GM19328 (cell line): ENCODE results near the gene CES3.

ENCODE experiments used
- ATAC-seq: cut with Tn5 transposase; IDR thresholded peaks from one replicate; pipeline ENCODE4 v1.9.1; 2021; ENCODE audit warnings: mild to moderate bottlenecking, moderate library complexity; ENCODE audit not compliant: unreplicated experiment

Gene CES3

DNA sequence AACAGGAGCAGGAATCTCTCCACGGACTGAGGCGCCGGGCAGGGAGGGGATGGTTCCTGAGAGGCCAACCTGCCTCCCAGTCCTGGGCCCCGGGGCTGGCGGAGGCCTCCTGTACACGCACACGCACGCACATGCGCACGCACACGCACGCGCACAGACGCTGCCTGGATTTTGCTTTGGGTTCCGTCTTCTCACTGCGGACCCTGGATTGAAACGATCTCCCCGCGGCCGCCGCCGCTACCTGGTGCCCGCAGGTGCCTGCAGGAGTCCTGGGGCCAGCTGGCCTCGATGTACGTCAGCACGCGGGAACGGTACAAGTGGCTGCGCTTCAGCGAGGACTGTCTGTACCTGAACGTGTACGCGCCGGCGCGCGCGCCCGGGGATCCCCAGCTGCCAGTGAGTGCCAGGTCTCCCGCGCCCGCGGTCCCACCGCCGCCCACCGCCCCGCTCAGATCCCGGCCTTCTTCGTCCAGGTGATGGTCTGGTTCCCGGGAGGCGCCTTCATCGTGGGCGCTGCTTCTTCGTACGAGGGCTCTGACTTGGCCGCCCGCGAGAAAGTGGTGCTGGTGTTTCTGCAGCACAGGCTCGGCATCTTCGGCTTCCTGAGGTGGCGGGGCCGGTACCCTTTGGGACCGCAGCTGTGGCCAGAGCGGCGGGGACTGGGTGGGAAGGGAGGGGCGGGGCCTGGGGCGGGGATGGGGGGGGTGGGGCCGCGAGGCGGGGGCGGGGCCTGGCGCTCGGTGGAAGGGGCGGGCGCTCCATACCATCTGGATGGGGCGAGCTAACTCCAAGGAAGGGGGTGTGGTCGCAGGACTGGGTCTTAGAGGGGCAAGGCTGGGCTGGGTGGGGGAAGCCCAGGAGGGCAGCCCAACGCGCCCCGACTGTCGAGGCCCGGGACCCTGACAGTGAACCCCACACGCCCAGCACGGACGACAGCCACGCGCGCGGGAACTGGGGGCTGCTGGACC, 39.6 kb downstream of the CES3 start:
- ATAC-seq, result no peak

- no peak for ATAC-seq
Measured at GRCh38 chr16:67001726-67002125, 40.7 kb downstream of the CES3 start.

DNA sequence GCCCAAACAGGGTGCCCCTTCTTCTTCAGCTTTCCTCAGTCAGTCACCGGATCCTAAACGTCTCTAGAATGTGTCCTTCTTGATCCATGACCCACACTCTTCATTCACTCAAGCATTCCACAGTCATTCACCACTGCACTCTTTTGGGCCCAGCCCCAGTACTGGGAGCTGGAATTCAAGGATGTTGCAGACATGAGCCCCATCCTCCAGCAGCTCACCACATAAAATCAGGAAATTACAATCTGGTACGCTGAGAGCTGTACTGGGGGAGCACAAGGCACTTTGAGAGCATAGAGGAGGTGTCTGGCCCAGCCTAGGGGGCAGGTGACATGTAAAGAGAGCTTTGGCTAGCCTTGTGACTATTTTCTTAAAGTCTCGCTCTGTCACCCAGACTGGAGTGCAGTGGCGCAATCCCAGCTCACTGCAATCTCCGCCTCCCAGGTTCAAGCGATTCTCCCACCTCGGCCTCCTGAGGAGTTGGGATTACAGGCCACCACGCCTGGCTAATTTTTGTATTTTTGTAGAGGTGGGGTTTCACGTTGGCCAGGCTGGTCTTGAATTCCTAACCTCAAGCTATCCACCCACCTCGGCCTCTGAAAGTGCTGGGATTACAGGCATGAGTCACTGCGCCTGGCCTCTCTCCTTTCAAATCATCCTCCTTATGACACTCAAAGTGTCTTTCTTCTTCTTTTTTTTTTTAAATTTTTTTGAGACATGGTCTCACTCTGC, 46.0 kb downstream of the CES3 start:
- ATAC-seq, result no peak

- ATAC-seq, result no peak
Measured at GRCh38 chr16:67009158-67009557, 48.1 kb downstream of the CES3 start.

- no peak for ATAC-seq
Measured at GRCh38 chr16:67011274-67011673, 50.2 kb downstream of the CES3 start.

DNA sequence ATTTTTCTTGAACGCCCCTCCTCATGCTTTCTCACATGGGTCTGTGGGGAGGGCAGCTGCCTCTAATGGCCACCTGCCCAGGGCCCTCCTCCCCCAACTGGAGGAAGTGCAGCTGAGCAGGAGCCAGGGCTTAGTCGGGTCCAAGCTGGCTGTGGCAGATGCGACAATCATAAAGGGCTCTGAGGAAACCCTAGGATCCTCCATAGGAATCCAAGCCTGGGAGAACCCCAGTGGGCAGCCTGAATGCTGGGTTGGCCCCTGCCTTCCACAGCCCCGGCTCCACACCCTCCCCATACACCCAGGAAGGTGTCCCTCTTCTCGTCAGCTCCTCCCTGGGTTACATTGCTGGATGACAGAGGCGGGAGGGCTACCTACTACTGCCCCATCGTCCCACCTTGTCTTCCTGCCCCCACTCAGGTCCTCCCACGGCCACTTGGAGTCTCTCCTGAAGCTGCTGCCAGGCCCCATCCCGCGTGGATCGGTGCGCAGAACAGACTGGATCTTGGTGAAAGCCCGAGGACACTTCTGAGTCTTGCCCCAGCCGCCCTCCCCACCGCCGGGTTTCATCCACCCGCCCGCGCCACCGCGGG, 52.3 kb downstream of the CES3 start:
- no peak for ATAC-seq

GRCh38 chr16:67013823-67014633, 53.0 kb downstream of the CES3 start:
- ATAC-seq, result no peak

DNA sequence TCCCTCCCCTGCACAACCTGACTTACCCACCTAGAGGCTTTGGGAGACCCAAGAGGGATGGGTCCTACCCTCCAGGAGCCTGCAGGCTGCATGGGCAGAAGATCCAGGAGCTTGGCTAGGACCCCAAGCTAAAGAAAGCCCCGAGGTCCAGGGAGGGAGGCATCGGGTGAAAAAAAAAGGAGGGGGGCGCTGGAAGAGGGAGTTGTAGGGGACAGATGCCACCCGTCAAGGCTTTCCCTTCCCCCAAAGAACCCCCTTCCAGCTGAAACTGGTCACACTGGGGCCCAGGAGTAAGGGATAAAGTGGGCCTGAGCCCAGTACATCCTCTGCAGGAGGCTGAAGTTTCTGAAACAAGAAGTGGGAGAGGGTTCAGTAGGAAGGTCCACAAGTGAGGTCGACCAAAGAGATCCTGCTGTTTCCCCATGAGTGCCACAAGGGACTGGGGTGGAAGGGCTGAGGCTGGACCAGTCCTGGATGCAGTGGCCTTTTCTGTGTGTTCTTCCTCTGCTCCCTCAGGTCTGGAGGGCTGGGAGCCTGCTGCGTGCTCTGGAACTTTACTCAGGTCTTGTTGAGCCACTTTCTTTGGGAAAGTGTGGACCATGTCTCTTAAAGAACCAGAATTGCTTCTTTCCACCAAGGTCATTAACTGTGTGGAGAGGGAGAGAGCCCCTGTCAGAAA, 53.7 kb downstream of the CES3 start:
- ATAC-seq, result no peak

- no peak for ATAC-seq
Measured at GRCh38 chr16:67015313-67015731, 54.3 kb downstream of the CES3 start.

- no peak for ATAC-seq
Measured at GRCh38 chr16:67016143-67016542, 55.1 kb downstream of the CES3 start.

DNA sequence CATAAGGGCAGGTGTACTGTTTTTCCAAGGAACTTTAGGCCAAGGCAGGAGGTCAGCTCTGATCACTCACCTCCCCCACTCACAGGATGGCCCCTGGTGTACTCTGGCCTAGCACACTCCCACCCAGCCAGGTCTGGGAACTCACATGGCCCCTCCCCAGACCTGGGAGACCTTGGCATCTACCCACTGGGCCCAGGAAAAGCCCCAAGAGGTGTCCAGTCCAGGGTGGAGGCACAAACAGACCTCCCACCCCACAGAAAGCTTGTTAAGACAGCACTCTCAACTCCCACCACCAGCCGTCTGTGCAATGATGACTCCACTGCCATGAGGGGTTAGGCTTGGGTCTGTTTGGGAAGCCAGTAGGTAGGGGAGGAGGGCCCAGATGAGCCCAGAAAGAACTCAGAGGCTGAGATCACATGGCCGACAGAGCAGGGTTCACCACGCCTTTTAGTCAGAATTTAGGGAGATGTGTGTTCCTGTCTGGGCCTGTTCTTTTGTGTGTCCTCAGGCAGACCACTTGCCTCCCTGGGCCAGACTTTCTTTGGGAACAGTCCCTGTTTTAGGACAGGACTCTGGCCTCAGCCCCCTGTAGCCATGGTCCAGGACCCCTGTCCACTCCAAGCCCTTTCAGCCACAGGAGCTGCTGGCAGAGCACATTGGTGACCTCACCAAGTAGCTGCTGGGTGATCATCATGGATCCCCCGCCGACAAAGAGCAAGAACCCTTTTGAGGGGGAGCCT, 55.8 kb downstream of the CES3 start:
- ATAC-seq, result no peak

DNA sequence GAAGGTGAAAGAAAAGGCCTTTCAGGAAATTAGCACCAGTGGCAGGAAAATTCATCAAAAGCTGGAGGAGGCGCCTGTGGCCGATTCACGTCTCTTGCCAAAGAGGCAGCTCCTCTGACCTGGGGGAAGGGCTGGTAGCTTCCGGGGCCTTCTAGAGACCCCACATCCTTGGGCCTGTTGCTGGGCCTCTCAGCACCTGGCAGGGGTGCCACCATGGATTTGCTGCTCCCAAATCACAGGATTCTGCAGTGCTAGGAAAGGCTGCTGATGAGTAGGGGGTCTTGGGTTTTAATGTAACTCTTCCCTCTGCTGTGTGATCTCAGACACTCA, 56.3 kb downstream of the CES3 start:
- ATAC-seq, result no peak

GRCh38 chr16:67017810-67018488, 56.9 kb downstream of the CES3 start:
- peak; percentile 88 for ATAC-seq

DNA sequence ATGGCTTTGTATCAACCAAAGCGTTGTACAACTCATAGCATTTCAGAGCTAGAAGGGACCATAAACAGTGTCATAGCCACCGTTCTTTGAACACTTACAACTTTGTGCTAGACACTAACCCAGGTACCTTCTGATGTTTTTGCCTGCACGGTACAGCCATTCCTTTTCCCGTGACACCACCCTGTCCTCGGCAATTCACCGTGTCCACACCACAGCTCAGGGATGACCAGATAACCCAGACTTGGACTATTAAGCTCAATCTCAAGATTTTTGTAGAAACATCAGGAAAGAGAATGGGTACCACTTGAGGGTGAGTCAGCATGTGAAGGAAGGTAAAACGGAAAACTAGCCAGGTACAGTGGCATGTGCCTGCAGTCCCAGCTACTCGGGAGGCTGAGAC, 58.1 kb downstream of the CES3 start:
- no peak for ATAC-seq

DNA sequence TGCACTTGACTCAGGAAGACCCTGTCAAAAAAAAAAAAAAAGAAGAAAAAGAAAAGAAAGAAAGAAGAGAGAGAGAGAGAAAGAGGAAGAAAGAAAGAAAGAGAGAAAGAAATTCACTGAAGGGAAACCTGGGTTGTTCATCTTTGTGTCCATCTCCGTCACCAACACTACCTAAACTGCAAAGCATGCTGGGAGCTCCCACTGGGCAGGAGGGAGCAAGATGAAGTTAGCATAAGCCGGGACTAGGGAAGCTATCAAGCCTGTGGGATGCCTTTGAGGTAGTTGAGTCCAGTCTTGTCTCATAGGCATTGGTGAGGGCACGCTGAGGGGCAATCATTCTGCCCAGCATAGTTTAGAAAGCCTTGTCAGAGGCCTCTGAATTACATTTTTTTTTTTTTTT, 60.3 kb downstream of the CES3 start:
- no peak for ATAC-seq

DNA sequence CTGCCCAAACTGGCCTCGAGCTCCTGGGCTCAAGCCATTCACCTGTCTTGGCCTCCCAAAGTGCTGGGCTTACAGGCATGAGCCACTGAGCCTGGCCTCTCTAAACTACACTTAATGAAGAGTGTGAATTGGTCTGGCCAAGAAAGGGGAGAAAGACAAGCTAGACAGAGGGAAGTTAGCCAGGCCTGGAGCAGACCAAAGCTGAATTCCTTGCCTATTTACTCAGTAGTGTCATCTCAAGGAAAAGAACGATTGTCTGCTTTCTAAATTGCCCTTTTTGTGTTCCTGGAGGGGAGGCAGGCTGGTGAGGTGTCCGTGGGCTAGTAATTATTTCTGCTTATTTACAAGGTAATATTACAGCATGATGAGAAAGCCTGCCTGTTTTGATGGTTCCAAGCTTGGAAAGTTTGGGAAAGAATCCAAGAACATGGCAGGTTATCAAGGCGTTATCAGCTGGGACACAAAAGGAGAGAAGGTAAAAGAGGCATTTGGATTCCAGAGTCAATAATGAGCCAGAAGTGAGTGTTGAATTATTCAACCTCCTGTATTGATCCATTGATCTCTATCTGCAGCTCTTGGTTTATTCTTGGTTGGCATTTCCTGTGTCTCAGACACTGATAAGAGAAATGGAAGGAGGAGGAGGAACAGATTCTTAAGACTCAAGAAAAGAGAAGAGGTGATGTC, 61.6 kb downstream of the CES3 start:
- ATAC-seq, result no peak

- no peak for ATAC-seq
Measured at GRCh38 chr16:67023689-67024088, 62.6 kb downstream of the CES3 start.
